Muscle layer of duodenum (tissue), 2 donors: ENCODE data around the gene PTMA.
"Not testable (repeated sequence)": the region's sequence is repeated elsewhere in the genome, so short reads cannot be mapped to it uniquely, and the experiment has no call there.

ENCODE experiments used
- H3K27ac ChIP-seq: one replicate; pipeline ENCODE4 v1.7.0; 2013; ENCODE audit warnings: mild to moderate bottlenecking, low read length
- H3K27me3 ChIP-seq: one replicate; pipeline ENCODE4 v1.7.0; 2013; ENCODE audit warnings: low read depth, mild to moderate bottlenecking, control low read depth, low read length
- H3K36me3 ChIP-seq, 2 donors: one replicate each; pipeline ENCODE4 v1.7.0; 2013; ENCODE audit warnings: low read length in 2 of 2, control low read depth in 1 of 2, mild to moderate bottlenecking in 1 of 2; ENCODE audit not compliant: insufficient read depth in 2 of 2, control insufficient read depth in 1 of 2
- H3K4me1 ChIP-seq, 2 donors: one replicate each; pipeline ENCODE4 v1.7.0; 2013; ENCODE audit warnings: low read length in 2 of 2, mild to moderate bottlenecking in 2 of 2, control low read depth in 1 of 2, moderate library complexity in 1 of 2; ENCODE audit not compliant: insufficient read depth in 2 of 2, control insufficient read depth in 1 of 2
- H3K4me3 ChIP-seq, 2 donors: one replicate each; pipeline ENCODE4 v1.7.0; 2013; ENCODE audit warnings: low read length in 2 of 2, low read depth in 1 of 2, mild to moderate bottlenecking in 1 of 2
- H3K9me3 ChIP-seq, 2 donors: one replicate each; pipeline ENCODE4 v1.7.0; 2013; ENCODE audit warnings: low read length in 2 of 2, control low read depth in 1 of 2, mild to moderate bottlenecking in 1 of 2; ENCODE audit not compliant: control insufficient read depth in 1 of 2
- donor health status: healthy.

The PTMA gene

GRCh38 chr2:231706731-231707624, 1.3 kb upstream of the PTMA start:
- H3K36me3 ChIP-seq, result peaks cover 7 to 9% of the 10 kb centered on the region in 2 donors
- peaks cover 18 to 22% of the 10 kb centered on the region in 2 donors for H3K4me1 ChIP-seq
- H3K27ac ChIP-seq, result peak overlapping the region; percentile 98
- H3K27me3 ChIP-seq, result no peaks in the 10 kb centered on the region
- H3K9me3 ChIP-seq, result no peaks in the 10 kb centered on the region
- H3K4me3 ChIP-seq, result peak overlapping the region; percentile 86

GRCh38 chr2:231707625-231707926, 749 bp upstream of the PTMA start:
- Histone ChIP-seq H3K27me3 (no peaks in the 10 kb centered on the region), H3K9me3 (no peaks in the 10 kb centered on the region), H3K4me3 (peak overlapping the region; percentile 86), H3K27ac (peak overlapping the region; percentile 98), H3K4me1 (peaks cover 23 to 25% of the 10 kb centered on the region in 2 donors), H3K36me3 (peaks cover 13 to 15% of the 10 kb centered on the region in 2 donors)

DNA sequence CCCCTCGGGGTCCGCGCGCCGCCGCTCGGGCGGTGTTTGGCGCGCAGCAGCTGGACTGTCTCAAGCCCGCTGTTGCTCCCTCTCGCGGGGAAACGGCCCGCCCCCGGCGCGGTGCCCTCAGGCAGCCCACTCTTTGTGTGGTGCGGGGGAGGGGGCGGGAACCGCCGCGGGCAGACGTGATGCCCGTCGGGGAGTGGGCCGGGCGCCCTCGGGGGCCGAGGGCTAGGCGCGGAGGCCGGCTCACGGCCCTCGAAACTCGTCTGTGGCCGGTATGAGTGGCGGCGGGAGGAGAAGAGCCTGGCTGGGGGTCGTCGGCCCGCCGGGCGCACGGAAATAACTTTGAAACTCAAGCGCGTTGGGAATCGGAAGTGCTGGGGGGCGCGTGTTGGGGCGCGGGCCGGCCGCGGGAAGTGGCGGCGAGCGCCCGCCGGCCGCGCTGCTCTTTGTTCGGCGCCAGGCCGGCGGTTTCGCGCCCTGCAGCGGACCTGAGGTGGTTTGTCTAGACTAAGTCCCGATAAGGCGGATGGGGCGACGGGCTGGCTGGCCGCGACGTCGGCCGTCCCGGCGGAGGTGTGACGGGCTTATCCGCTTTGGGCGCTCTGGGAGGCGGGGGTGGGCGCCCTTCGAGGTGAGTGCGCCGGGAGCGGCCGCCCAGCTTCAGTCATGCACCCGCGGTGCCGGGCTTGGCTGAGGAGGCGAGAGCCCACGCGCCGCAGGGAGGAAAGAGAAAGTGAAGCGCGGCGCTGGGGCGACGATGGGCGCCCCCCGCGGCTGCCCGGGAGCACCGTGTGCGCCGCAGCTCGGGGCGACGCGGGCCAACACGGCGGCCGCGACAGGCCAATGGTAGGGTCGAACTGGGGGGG, 679 bp downstream of the PTMA start:
- Histone ChIP-seq H3K9me3 (no peaks in the 10 kb centered on the region), H3K4me3 (peak overlapping the region; percentile 78 to 86), H3K27ac (peak overlapping the region; percentile 93), H3K4me1 (peaks cover 30 to 32% of the 10 kb centered on the region in 2 donors), H3K27me3 (no peaks in the 10 kb centered on the region), H3K36me3 (peaks cover 14 to 19% of the 10 kb centered on the region in 2 donors)

DNA sequence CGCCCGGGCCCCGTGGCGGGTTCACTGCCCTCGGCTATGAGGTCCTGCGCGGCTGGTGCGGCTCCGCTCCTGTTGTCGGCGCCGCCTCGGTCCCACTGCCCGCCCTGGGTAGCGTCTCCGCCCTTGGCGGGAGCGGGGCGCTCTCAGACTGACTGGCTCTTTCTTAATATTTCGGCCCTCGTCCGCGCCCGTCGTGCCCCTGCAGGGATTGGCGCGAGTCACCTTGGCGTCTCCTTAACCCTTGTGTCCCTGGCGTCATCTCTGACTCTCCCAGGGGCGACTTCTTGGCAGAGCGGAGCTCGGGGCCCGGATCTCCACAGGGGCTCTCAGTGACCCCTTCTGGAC, 1.3 kb downstream of the PTMA start:
- H3K27ac ChIP-seq, result peak overlapping the region; percentile 93
- H3K9me3 ChIP-seq, result no peaks in the 10 kb centered on the region
- H3K36me3 ChIP-seq, result peaks cover 14 to 19% of the 10 kb centered on the region in 2 donors
- peaks cover 33 to 35% of the 10 kb centered on the region in 2 donors for H3K4me1 ChIP-seq
- H3K4me3 ChIP-seq, result peak overlapping the region; percentile 78 to 86
- no peaks in the 10 kb centered on the region for H3K27me3 ChIP-seq

GRCh38 chr2:231709981-231710798, 1.9 kb downstream of the PTMA start:
- peak overlapping the region; percentile 93 for H3K27ac ChIP-seq
- H3K4me1 ChIP-seq, result peaks cover 31 to 35% of the 10 kb centered on the region in 2 donors
- H3K4me3 ChIP-seq, result peak overlapping the region; percentile 80 to 86
- H3K36me3 ChIP-seq, result peaks cover 14 to 19% of the 10 kb centered on the region in 2 donors
- H3K27me3 ChIP-seq, result no peaks in the 10 kb centered on the region
- no peaks in the 10 kb centered on the region for H3K9me3 ChIP-seq

DNA sequence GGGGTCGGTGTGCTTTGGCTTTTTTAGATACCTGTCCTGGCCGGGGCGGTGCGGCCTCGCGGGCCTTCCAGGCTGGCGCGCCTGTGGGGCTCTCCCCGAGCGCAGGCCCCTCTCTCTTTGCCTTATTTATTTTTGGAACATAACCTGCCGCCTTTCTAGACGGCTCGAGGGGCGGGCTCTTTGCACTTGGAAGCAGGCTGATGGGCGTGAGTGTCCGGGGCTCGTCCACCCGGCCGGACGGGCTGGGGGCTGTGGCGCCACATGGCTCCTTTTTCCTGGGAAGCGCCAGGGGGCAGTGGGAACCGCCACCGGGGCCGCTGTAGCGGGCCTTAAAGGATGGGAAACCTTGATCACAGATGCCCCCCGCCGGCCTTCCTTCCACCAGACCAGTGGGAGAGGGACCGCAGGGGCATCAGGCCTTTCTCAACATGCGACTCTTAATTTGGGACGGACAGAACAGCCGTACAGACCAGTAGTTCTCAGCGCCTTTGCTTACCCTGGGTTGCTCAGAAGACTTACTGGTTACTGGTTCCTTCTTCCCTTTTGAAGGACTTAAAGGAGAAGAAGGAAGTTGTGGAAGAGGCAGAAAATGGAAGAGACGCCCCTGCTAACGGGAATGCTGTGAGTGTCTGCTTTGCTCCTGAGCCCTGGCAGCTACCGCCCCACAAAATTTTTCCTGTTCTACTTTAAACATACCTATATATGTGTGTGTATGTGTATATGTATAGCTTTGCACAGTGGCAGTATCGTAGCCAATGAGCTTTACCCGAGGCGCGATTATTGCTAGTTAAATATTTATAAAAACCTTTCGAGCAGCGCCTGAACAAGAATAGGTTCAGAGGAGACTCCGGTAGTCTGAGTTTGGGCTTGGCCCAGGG, 2.7 kb downstream of the PTMA start:
- Histone ChIP-seq H3K4me3 (peak overlapping the region; percentile 80 to 86), H3K9me3 (no peaks in the 10 kb centered on the region), H3K27ac (peak overlapping the region; percentile 80), H3K36me3 (peaks cover 14 to 19% of the 10 kb centered on the region in 2 donors), H3K27me3 (no peaks in the 10 kb centered on the region), H3K4me1 (peaks cover 25 to 27% of the 10 kb centered on the region in 2 donors)

GRCh38 chr2:231711677-231712450, 3.5 kb downstream of the PTMA start:
- H3K4me1 ChIP-seq, result peaks cover 24 to 27% of the 10 kb centered on the region in 2 donors

DNA sequence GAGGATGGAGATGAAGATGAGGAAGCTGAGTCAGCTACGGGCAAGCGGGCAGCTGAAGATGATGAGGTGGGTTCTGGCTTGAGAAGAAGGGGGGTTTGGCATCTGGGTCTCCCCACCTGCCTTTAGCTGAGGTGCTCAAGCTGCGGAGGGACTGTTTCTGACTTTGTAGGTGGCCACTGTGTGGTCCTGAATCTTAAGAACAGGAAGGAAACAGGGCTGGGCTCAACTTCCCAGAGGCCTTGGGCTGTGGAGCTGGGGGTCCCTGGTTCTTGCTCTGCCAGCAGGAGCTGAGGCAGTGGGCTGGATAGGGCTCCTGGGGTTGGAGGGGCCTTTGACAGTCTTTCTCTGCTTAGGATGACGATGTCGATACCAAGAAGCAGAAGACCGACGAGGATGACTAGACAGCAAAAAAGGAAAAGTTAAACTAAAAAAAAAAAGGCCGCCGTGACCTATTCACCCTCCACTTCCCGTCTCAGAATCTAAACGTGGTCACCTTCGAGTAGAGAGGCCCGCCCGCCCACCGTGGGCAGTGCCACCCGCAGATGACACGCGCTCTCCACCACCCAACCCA, 4.2 kb downstream of the PTMA start:
- peaks cover 24 to 27% of the 10 kb centered on the region in 2 donors for H3K4me1 ChIP-seq
- H3K36me3 ChIP-seq, result peaks cover 9 to 19% of the 10 kb centered on the region in 2 donors
- H3K27me3 ChIP-seq, H3K9me3 ChIP-seq: not testable (repeated sequence)
- peak overlapping the region; percentile 80 for H3K27ac ChIP-seq
- H3K4me3 ChIP-seq, result peak overlapping the region; percentile 80 to 86

More at GRCh38 chr2:231711677-231712450, 3.5 kb downstream of the PTMA start:
- Histone ChIP-seq H3K27ac (peak overlapping the region; percentile 80), H3K36me3 (peaks cover 14 to 19% of the 10 kb centered on the region in 2 donors), H3K4me3 (peak overlapping the region; percentile 80 to 86), H3K27me3 (no peaks in the 10 kb centered on the region), H3K9me3 (no peaks in the 10 kb centered on the region)

- H3K4me1 ChIP-seq, result peaks cover 24 to 27% of the 10 kb centered on the region in 2 donors
- H3K36me3 ChIP-seq, result peaks cover 9 to 19% of the 10 kb centered on the region in 2 donors
- H3K27me3 ChIP-seq, H3K9me3 ChIP-seq, H3K4me3 ChIP-seq, H3K27ac ChIP-seq: not testable (repeated sequence)
Observed at GRCh38 chr2:231713406-231713729, 5.0 kb downstream of the PTMA start.
